PC-9 (cell line): Measurements from ENCODE around the gene ADIPOR1.

Experiments used
- CTCF ChIP-seq: fragments of 200-600 bp; sonication (generic); conservative IDR thresholded peaks from 2 replicates; pipeline ENCODE4 v1.6.1; 2017; ENCODE audit warnings: mixed run types, antibody characterized with exemption, mild to moderate bottlenecking, moderate library complexity
- EZH2 ChIP-seq: fragments of 200-600 bp; sonication (generic); IDR thresholded peaks from 2 replicates; pipeline ENCODE4 v1.8.0; 2017; ENCODE audit warnings: antibody characterized with exemption, low read depth

- TF ChIP-seq CTCF: no peak
- TF ChIP-seq EZH2: no peak
Measured at GRCh38 chr1:202968351-202968750, 10.2 kb upstream of the ADIPOR1 start.
